ENCODE results near the gene TCTN1.
"Not testable (repeated sequence)": the region's sequence is repeated elsewhere in the genome, so short reads cannot be mapped to it uniquely, and the experiment has no call there.

TCTN1 gene

GRCh38 chr12:110613771-110614684, at the start of gene TCTN1:
Gene TCTN1 (plus strand): TSS chr12:110614129. CDS start chr12:110614183, 54 bp downstream.
- TF ChIP-seq CTCF (IDR thresholded peaks at IDR 0.05), result no peak
- H3K4me1 ChIP-seq, result peaks cover 0 to 16% (median 7%) of the 10 kb centered on the region in 4 donors
- H3K27me3 ChIP-seq, result no peaks in the 10 kb centered on the region
- peak within 1 kb of the TSS; percentile 63 to 79 for H3K4me3 ChIP-seq
- H3K9me3 ChIP-seq, result no peaks in the 10 kb centered on the region
- H3K27ac ChIP-seq, result peak within 1 kb of the TSS; percentile 76 to 78
- intact Hi-C loops (cut with DNase I; ENCODE audit: low total_unique reads), result loop anchor here (10.0 kb wide), 1 partner anchor 271 kb away; no protein-coding TSS in a partner anchor
- H3K36me3 ChIP-seq, result peaks cover 0 to 13% (median 0%) of the 10 kb centered on the region in 3 donors
- DNase-seq, result peak; percentile 97 to 98

- Histone ChIP-seq H3K4me1 (peaks cover 8 to 49% (median 29%) of the 10 kb centered on the region in 4 donors), H3K4me3 (no peak overlapping the region), H3K27me3 (no peaks in the 10 kb centered on the region), H3K27ac (peak overlapping the region; percentile 46 to 65), H3K9me3 (no peaks in the 10 kb centered on the region), H3K36me3 (no peaks in the 10 kb centered on the region)
- TF ChIP-seq CTCF (IDR thresholded peaks at IDR 0.05), result no peak
- DNase-seq, result no peak
- intact Hi-C loops (cut with DNase I; ENCODE audit: low total_unique reads), result no loop called here
Observed at GRCh38 chr12:110564471-110564991, 49.4 kb upstream of the TCTN1 start.

DNA sequence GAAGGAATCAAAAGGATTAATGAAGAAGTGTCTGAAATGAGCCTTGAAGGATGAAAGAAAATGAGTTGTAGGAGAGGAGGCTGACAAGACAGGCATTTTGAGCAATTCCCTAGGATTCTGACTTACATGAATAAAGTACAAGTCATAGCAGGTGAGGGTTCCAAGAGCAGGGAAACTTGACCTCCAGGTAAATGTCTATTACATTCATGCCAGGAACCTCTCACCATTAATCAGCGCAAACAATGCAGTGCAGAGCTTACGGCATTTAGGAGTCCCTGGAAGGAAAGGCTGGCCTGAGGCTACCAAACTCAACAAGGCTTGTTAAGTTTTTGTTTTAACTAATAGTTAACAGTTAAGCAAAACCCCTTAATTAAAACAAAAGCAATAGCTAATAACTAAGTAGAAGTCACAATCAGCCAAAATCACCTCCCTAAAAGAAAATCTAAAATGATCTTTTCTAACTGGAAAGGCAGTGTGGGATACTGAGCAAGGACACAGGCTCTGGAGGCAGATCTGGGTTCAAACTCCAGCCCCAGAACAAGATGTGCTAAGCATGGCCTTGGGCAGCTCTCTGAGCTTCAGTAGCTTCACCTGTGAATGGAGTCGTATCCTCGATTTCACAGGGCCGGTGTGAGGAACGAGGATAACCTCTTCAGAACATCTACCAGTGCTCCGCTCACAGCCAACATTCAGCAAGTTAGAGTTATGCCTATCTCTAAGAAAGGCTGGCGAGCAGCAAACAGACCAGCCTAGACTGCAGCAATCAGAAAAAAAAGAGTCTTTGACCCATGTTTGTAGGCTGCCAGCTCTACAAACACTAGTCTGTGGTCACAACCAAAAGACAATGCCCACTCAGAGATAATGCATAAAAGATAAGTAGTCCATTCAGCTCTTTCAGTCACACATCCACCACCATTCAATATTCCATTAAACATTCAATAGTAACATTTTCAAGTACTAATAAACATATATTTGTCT, 47.7 kb upstream of the TCTN1 start:
- intact Hi-C loops (cut with DNase I; ENCODE audit: low total_unique reads), result no loop called here
- H3K27ac ChIP-seq, result peak overlapping the region in 1 of 2 donors; percentile 16
- no peaks in the 10 kb centered on the region for H3K9me3 ChIP-seq
- H3K4me1 ChIP-seq, result peaks cover 8 to 49% (median 29%) of the 10 kb centered on the region in 4 donors
- H3K27me3 ChIP-seq, result no peaks in the 10 kb centered on the region
- no peaks in the 10 kb centered on the region for H3K36me3 ChIP-seq
- H3K4me3 ChIP-seq, result no peak overlapping the region
- DNase-seq, result no peak
- no peak for TF ChIP-seq CTCF (IDR thresholded peaks at IDR 0.05)

DNA sequence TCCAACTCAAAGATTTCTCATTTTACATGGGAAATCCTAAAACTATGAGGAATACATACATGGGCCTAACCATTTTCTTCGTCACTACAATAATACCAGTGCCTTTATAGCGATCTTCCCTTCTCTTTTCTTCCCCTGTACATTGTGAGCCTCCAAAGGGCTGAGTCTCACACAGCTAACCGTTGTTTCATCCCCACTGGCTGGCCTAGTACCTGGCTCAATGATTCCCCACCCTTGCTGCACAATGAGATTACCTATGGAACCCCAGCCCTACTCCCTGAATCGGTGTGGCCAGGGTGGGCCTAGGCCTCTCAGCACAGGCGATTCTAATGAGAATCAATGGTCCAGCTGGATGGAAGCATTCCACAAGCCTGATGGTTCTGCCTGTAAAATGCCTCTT, 46.9 kb upstream of the TCTN1 start:
- no peak overlapping the region for H3K27ac ChIP-seq
- no peaks in the 10 kb centered on the region for H3K27me3 ChIP-seq
- H3K9me3 ChIP-seq, result peaks cover 0 to 4% (median 0%) of the 10 kb centered on the region in 3 donors
- DNase-seq, result no peak
- no peak for TF ChIP-seq CTCF (IDR thresholded peaks at IDR 0.05)
- peaks cover 8 to 45% (median 27%) of the 10 kb centered on the region in 4 donors for H3K4me1 ChIP-seq
- intact Hi-C loops (cut with DNase I; ENCODE audit: low total_unique reads), result no loop called here
- H3K4me3 ChIP-seq, result no peak overlapping the region
- H3K36me3 ChIP-seq, result no peaks in the 10 kb centered on the region

GRCh38 chr12:110568752-110569151, 45.2 kb upstream of the TCTN1 start:
- intact Hi-C loops (cut with DNase I; ENCODE audit: low total_unique reads), result no loop called here
- Histone ChIP-seq H3K4me3 (no peak overlapping the region), H3K9me3 (peaks cover 0 to 4% (median 0%) of the 10 kb centered on the region in 3 donors), H3K4me1 (peaks cover 2 to 33% (median 15%) of the 10 kb centered on the region in 4 donors), H3K27me3 (no peaks in the 10 kb centered on the region), H3K27ac (no peak overlapping the region), H3K36me3 (no peaks in the 10 kb centered on the region)
- no peak for TF ChIP-seq CTCF (IDR thresholded peaks at IDR 0.05)
- DNase-seq, result no peak

DNA sequence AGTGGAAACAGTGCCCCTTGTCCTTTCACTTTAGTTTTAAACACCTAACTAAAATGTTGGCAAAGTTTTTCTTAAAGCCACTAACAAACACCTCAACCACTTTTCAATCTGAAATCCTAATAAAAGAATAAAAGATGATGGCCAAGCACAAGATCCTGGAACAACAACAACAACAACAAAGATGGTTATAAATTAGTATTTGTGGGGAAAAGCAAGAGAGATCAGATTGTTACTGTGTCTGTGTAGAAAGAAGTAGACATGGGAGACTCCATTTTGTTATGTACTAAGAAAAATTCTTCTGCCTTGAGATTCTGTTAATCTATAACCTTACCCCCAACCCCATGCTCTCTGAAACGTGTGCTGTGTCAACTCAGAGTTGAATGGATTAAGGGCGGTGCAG, 44.1 kb upstream of the TCTN1 start:
- DNase-seq; intact Hi-C loops (cut with DNase I; ENCODE audit: low total_unique reads); H3K36me3 ChIP-seq; H3K27ac ChIP-seq; H3K9me3 ChIP-seq; H3K4me3 ChIP-seq; H3K27me3 ChIP-seq: not testable (repeated sequence)
- peaks cover 0 to 33% (median 12%) of the 10 kb centered on the region in 4 donors for H3K4me1 ChIP-seq

GRCh38 chr12:110570798-110571197, 43.1 kb upstream of the TCTN1 start:
- H3K9me3 ChIP-seq; H3K4me3 ChIP-seq; DNase-seq; H3K27me3 ChIP-seq; intact Hi-C loops (cut with DNase I; ENCODE audit: low total_unique reads); H3K27ac ChIP-seq; H3K36me3 ChIP-seq: not testable (repeated sequence)
- H3K4me1 ChIP-seq, result peaks cover 0 to 33% (median 11%) of the 10 kb centered on the region in 4 donors
